ENCODE data around the gene CNTNAP1.

CNTNAP1 gene

DNA sequence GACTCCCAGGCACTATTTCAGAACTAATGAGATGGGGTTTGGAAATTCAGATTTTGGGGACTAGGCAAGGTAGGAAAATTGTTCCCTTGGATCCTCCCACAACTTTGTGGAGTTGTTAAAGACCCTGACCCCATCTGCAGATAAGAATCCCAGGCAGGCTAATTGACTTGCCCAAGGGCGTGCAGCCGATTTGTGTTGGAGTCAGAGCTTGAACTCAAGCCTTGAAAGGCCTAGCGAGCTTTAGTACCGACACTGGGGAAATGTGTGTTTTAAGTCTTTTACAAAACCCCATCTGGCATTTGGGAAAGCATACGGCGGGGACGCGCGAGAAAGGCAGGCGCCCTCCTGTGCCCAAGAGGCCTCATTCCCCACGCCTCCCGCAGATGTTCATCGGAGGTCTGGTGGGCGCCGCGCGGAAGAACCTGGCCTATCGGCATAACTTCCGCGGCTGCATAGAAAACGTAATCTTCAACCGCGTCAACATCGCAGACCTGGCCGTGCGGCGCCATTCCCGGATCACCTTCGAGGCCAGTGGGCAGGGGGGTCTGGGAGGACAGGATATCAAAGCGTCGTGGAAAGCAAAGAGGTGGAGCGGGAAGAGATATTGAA, 4.3 kb downstream of the CNTNAP1 start:
- TF ChIP-seq, protein P1, sequence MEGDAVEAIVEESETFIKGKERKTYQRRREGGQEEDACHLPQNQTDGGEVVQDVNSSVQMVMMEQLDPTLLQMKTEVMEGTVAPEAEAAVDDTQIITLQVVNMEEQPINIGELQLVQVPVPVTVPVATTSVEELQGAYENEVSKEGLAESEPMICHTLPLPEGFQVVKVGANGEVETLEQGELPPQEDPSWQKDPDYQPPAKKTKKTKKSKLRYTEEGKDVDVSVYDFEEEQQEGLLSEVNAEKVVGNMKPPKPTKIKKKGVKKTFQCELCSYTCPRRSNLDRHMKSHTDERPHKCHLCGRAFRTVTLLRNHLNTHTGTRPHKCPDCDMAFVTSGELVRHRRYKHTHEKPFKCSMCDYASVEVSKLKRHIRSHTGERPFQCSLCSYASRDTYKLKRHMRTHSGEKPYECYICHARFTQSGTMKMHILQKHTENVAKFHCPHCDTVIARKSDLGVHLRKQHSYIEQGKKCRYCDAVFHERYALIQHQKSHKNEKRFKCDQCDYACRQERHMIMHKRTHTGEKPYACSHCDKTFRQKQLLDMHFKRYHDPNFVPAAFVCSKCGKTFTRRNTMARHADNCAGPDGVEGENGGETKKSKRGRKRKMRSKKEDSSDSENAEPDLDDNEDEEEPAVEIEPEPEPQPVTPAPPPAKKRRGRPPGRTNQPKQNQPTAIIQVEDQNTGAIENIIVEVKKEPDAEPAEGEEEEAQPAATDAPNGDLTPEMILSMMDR (IDR thresholded peaks at IDR 0.05; ENCODE audit: low read length, missing control alignments) = no peak
- DNase-seq (ENCODE audit: low read depth) = no peak
- H3K4me3 ChIP-seq (replicated peaks; ENCODE audit: low read depth, low read length) = no peak overlapping the region

DNA sequence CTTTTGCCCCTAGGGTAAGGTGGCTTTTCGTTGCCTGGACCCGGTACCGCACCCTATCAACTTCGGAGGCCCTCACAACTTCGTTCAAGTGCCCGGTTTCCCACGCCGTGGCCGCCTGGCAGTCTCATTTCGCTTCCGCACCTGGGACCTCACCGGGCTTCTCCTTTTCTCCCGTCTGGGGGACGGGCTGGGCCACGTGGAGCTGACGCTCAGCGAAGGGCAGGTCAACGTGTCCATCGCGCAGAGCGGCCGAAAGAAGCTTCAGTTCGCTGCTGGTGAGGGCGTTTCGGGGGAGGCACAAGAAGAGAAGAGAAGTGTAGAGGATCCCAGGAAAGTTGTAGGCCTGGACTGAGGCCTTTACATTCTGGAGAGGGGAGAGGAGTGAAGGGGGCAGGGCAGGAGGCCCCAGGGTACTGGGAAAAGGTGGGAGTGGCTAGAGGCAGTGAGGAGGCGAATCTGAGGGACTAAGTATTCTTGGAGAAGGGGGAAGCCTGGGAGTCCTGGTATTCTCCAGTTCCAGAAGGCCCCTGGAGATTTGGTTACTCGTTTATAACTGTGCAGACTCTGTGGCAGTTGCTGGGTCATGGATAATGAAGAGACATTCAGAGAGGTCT, 5.5 kb downstream of the CNTNAP1 start:
- DNase-seq (ENCODE audit: low read depth) = no peak
- TF ChIP-seq, protein P1 (IDR thresholded peaks at IDR 0.05; ENCODE audit: low read length, missing control alignments) = no peak
- H3K4me3 ChIP-seq (replicated peaks; ENCODE audit: low read depth, low read length) = no peak overlapping the region

DNA sequence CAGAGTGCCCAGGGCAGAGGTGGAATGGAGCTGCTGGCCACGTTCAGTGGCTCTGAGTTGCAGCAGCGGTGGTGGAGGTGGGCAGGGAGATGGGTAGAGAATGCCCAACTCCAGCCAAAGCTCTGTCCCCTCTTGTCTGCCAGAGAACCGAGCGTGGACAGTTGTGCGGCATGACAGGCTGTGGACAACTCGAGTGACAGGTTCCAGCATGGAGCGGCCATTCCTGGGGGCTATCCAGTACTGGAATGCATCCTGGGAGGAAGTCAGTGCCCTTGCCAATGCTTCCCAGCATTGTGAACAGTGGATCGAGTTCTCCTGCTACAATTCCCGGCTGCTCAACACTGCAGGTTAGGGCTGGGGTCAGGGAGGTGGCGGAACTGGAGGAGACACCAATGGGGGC, 8.3 kb downstream of the CNTNAP1 start:
- no peak for DNase-seq (ENCODE audit: low read depth)
- H3K4me3 ChIP-seq (replicated peaks; ENCODE audit: low read depth, low read length) = no peak overlapping the region

DNA sequence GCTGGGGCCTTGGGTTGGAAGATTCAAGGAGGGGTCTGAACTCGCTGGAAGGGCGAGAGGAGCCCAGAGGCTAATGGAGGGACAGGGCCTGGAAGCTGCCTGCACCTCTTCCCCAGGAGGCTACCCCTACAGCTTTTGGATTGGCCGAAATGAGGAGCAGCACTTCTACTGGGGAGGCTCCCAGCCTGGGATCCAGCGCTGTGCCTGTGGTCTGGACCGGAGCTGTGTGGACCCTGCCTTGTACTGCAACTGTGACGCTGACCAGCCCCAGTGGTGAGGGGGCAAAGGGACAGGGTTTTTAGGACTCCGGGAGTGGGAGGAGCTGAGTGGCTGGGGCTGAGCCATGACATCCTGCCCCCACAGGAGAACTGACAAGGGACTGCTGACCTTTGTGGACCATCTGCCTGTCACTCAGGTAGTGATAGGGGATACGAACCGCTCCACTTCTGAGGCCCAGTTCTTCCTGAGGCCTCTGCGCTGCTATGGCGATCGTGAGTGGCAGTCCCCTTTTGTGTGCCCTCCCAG, 8.8 kb downstream of the CNTNAP1 start:
- no peak for DNase-seq (ENCODE audit: low read depth)
- H3K4me3 ChIP-seq (replicated peaks; ENCODE audit: low read depth, low read length) = no peak overlapping the region
- TF ChIP-seq, protein P1 (IDR thresholded peaks at IDR 0.05; ENCODE audit: low read length, missing control alignments) = no peak

More for the DNA sequence above, 8.3 kb downstream of the CNTNAP1 start:
- TF ChIP-seq, protein P1 (IDR thresholded peaks at IDR 0.05; ENCODE audit: low read length, missing control alignments) = no peak

DNA sequence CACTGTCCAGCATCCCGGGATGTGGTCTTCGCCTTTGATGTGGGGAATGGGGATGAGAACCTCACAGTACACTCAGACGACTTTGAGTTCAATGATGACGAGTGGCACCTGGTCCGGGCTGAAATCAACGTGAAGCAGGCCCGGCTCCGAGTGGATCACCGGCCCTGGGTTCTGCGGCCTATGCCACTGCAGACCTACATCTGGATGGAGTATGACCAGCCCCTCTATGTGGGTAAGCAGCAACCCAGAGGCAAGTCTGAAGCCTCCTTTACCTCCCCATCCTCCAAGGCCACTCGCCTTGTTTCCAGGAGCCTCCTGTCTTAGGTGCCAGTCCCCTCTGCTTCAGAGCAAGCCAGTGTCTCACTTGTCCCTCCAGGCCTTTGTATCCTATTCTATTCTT, 10.2 kb downstream of the CNTNAP1 start:
- no peak for DNase-seq (ENCODE audit: low read depth)
- H3K4me3 ChIP-seq (replicated peaks; ENCODE audit: low read depth, low read length) = no peak overlapping the region
- TF ChIP-seq, protein P1 (IDR thresholded peaks at IDR 0.05; ENCODE audit: low read length, missing control alignments) = no peak

DNA sequence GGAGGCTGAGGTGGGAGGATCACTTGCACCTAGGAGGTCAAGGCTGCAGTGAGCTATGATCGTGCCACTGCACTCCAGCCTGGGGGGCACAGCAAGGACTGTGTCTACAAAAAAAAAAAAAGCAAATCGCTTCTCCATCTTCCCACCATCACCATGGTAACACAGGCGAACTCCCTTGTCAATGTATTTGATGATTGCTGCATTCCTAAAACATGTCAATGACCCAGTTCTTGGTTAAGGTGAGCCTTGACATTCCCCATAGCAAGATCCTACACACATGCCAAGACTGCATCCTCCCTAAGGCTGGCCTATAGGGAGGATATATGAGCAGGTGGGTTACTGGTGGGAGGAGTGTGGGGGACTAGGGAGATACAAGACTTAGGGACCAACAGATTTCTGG, 12.2 kb downstream of the CNTNAP1 start:
- no peak for DNase-seq (ENCODE audit: low read depth)
- H3K4me3 ChIP-seq (replicated peaks; ENCODE audit: low read depth, low read length) = no peak overlapping the region
- TF ChIP-seq, protein P1 (IDR thresholded peaks at IDR 0.05; ENCODE audit: low read length, missing control alignments) = no peak

Measured in fibroblast of pulmonary artery (primary cell).